Measurements from ENCODE around the gene MAP3K19. TPM values are rescaled to one million over a fixed set of nuclear protein-coding genes. Genes with fewer than 3 reads are reported as not detected.

Gene MAP3K19
- total RNA-seq, 1 experiment from 2014 or later = not detected

DNA sequence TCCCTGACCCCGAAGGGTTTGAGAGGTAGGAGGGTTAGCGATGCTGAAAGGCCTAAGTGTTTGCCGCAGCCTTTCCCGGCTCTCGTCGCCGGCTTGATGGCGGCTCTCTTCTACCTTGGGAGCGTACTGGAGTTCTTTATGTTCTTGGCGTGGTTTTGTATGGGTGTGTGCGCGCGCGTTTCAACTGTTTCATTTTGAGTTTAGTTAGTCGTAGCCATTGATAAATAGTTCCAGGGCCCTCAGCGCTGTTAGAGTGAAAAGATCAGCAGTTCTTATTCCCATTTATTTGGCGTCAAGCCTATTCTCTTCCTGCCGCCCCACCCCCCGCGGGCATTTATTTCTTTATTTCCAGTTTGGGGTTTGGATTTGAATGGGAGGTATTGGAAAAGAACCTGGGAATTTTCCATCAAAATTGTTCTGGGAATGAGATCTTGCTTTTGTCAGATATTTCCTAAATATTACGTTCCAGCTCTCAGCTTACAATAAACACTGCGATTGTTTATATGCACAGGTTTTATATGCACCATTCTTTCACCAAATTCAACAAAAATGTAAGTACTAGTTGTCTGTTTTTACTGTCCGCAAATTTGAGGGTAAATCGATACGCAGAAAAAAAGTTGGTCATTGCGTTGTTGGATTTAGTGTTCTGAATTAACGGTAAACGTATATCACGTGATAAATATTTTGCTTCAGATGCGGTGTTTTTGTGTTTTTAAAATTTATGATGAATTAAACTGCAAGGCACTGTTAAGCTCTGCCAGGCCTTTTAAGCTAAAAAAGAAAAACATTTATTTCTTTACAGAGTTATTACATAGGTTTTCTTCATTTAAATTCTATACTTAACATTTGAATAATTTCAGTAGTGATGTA, 127.7 kb downstream of the MAP3K19 start:
- peaks cover 16% of the 10 kb centered on the region for H3K36me3 Mint-ChIP-seq
- no peak for TF ChIP-seq TP53 (CRISPR knock-in tag; IDR thresholded peaks at IDR 0.05)
- TF ChIP-seq, protein P1, sequence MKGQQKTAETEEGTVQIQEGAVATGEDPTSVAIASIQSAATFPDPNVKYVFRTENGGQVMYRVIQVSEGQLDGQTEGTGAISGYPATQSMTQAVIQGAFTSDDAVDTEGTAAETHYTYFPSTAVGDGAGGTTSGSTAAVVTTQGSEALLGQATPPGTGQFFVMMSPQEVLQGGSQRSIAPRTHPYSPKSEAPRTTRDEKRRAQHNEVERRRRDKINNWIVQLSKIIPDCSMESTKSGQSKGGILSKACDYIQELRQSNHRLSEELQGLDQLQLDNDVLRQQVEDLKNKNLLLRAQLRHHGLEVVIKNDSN (CRISPR knock-in tag; IDR thresholded peaks at IDR 0.05) = 0 out of 2 replicates have a peak, but pooled peaks have one; percentile 14
- ChIA-PET CTCF (interaction anchor here (0.6 to 1.7 kb wide), 3 partner anchors 69 to 469 kb away, joined by 3 to 9 read pairs (median 4); no protein-coding TSS in a partner anchor), POLR2A (interaction anchor here (0.5 to 1.0 kb wide), 2 partner anchors 57 to 213 kb away, joined by 3 read pairs; no protein-coding TSS in a partner anchor)
- H3K4me1 Mint-ChIP-seq = peaks cover 36% of the 10 kb centered on the region
- H3K4me3 Mint-ChIP-seq = peak overlapping the region; percentile 99
- H3K27ac Mint-ChIP-seq = peak overlapping the region; percentile 100
- no peaks in the 10 kb centered on the region for H3K27me3 Mint-ChIP-seq (ENCODE audit: low read depth)
- peaks cover 2% of the 10 kb centered on the region for H3K9me3 Mint-ChIP-seq
- DNase-seq (ENCODE audit: low spot score) = no peak
- no peak for ATAC-seq

DNA sequence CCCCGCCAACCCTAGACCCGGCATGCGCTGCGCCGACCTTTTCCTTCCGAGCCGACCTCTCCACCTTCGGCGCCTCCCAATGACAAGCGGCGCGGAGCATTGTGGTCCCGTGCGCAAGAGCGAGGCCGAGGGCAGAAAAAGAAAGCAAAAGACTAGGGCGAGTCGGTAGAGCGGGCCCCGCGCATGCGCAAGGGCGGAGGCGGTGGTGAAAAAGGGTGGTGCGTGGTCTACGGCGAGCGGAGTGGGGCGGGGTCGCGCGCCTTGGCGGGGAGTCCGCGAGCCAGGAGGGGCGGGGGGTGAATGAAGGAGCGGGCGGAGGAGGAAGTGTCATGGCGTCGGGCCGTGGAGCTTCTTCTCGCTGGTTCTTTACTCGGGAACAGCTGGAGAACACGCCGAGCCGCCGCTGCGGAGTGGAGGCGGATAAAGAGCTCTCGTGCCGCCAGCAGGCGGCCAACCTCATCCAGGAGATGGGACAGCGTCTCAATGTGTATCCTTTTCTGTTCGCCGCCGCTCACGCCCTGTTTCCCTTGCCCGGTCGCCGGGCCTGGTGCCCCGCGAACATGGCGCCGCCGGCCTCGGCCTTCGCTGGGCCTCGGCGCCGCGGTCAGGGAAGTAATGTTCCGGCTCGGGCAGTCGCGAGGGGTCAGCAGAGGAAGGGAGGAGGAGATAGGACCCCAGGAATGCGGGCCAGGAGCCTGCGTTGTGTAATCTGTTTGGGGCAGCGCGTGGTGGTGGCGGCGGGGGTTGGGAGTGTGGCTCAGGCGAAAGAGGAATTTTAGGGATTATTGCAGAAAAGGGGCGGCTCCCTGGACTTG, 128.5 kb downstream of the MAP3K19 start, which contains the start of gene CCNT2:
TSS of gene CCNT2 (plus strand) at position 297 of the 815 bp plus-strand sequence. CDS start at position 330, 33 bp downstream.
- Mint-ChIP-seq H3K27me3 (ENCODE audit: low read depth) (no peaks in the 10 kb centered on the region), H3K36me3 (peaks cover 16% of the 10 kb centered on the region), H3K4me3 (peak within 1 kb of the TSS; percentile 99), H3K27ac (peak within 1 kb of the TSS; percentile 100), H3K4me1 (peaks cover 32% of the 10 kb centered on the region), H3K9me3 (peaks cover 11% of the 10 kb centered on the region)
- POLR2A ChIA-PET = interaction anchor here (0.5 to 1.0 kb wide), 2 partner anchors 58 to 212 kb away, joined by 3 read pairs; no protein-coding TSS in a partner anchor
- CTCF ChIA-PET = interaction anchor here (0.6 to 1.7 kb wide), 3 partner anchors 70 to 468 kb away, joined by 3 to 9 read pairs (median 4); no protein-coding TSS in a partner anchor
- ATAC-seq (peak; percentile 95), DNase-seq (ENCODE audit: low spot score) (peak; percentile 98)
- peak; percentile 88 for TF ChIP-seq JUN (CRISPR knock-in tag; IDR thresholded peaks at IDR 0.05)
- no peak for TF ChIP-seq NR1H2 (CRISPR knock-in tag; IDR thresholded peaks at IDR 0.05)
- TF ChIP-seq, protein P2, sequence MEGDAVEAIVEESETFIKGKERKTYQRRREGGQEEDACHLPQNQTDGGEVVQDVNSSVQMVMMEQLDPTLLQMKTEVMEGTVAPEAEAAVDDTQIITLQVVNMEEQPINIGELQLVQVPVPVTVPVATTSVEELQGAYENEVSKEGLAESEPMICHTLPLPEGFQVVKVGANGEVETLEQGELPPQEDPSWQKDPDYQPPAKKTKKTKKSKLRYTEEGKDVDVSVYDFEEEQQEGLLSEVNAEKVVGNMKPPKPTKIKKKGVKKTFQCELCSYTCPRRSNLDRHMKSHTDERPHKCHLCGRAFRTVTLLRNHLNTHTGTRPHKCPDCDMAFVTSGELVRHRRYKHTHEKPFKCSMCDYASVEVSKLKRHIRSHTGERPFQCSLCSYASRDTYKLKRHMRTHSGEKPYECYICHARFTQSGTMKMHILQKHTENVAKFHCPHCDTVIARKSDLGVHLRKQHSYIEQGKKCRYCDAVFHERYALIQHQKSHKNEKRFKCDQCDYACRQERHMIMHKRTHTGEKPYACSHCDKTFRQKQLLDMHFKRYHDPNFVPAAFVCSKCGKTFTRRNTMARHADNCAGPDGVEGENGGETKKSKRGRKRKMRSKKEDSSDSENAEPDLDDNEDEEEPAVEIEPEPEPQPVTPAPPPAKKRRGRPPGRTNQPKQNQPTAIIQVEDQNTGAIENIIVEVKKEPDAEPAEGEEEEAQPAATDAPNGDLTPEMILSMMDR (IDR thresholded peaks at IDR 0.05) = no peak
- TF ChIP-seq, protein P3, sequence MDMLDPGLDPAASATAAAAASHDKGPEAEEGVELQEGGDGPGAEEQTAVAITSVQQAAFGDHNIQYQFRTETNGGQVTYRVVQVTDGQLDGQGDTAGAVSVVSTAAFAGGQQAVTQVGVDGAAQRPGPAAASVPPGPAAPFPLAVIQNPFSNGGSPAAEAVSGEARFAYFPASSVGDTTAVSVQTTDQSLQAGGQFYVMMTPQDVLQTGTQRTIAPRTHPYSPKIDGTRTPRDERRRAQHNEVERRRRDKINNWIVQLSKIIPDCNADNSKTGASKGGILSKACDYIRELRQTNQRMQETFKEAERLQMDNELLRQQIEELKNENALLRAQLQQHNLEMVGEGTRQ (CRISPR knock-in tag; IDR thresholded peaks at IDR 0.05) = peak; percentile 60
- 0 out of 2 replicates have a peak, but pooled peaks have one; percentile 32 for TF ChIP-seq IRF2 (CRISPR knock-in tag; IDR thresholded peaks at IDR 0.05; ENCODE audit: borderline replicate concordance, low read depth)
- TF ChIP-seq ATF1 (CRISPR knock-in tag; IDR thresholded peaks at IDR 0.05) = no peak
- 0 out of 2 replicates have a peak, but pooled peaks have one; percentile 24 for TF ChIP-seq ZNF138 (CRISPR knock-in tag; conservative IDR thresholded peaks at IDR 0.05)
- TF ChIP-seq ELF4 (CRISPR knock-in tag; IDR thresholded peaks at IDR 0.05; ENCODE audit: low read depth) = no peak
- peak; percentile 91; the same call in 1 of the 2 replicates for TF ChIP-seq CREM (CRISPR knock-in tag; IDR thresholded peaks at IDR 0.05)
- TF ChIP-seq, protein P4, sequence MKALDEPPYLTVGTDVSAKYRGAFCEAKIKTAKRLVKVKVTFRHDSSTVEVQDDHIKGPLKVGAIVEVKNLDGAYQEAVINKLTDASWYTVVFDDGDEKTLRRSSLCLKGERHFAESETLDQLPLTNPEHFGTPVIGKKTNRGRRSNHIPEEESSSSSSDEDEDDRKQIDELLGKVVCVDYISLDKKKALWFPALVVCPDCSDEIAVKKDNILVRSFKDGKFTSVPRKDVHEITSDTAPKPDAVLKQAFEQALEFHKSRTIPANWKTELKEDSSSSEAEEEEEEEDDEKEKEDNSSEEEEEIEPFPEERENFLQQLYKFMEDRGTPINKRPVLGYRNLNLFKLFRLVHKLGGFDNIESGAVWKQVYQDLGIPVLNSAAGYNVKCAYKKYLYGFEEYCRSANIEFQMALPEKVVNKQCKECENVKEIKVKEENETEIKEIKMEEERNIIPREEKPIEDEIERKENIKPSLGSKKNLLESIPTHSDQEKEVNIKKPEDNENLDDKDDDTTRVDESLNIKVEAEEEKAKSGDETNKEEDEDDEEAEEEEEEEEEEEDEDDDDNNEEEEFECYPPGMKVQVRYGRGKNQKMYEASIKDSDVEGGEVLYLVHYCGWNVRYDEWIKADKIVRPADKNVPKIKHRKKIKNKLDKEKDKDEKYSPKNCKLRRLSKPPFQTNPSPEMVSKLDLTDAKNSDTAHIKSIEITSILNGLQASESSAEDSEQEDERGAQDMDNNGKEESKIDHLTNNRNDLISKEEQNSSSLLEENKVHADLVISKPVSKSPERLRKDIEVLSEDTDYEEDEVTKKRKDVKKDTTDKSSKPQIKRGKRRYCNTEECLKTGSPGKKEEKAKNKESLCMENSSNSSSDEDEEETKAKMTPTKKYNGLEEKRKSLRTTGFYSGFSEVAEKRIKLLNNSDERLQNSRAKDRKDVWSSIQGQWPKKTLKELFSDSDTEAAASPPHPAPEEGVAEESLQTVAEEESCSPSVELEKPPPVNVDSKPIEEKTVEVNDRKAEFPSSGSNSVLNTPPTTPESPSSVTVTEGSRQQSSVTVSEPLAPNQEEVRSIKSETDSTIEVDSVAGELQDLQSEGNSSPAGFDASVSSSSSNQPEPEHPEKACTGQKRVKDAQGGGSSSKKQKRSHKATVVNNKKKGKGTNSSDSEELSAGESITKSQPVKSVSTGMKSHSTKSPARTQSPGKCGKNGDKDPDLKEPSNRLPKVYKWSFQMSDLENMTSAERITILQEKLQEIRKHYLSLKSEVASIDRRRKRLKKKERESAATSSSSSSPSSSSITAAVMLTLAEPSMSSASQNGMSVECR (CRISPR knock-in tag; IDR thresholded peaks at IDR 0.05; ENCODE audit: borderline replicate concordance) = 0 out of 2 replicates have a peak, but pooled peaks have one; percentile 46
- TF ChIP-seq TEAD1 (CRISPR knock-in tag; IDR thresholded peaks at IDR 0.05) = peak; percentile 72; the same call in 1 of the 2 replicates
- no peak for TF ChIP-seq TCF7 (CRISPR knock-in tag; IDR thresholded peaks at IDR 0.05; ENCODE audit: low read depth)
- TF ChIP-seq, protein P5, sequence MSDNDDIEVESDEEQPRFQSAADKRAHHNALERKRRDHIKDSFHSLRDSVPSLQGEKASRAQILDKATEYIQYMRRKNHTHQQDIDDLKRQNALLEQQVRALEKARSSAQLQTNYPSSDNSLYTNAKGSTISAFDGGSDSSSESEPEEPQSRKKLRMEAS (CRISPR knock-in tag; IDR thresholded peaks at IDR 0.05) = peak; percentile 59
- TF ChIP-seq SP1 (CRISPR knock-in tag; conservative IDR thresholded peaks at IDR 0.05) = peak; percentile 99
- TF ChIP-seq ZNF219 (CRISPR knock-in tag; IDR thresholded peaks at IDR 0.05; ENCODE audit: borderline replicate concordance) = peak; percentile 33; the same call in 1 of the 2 replicates
- peak; percentile 88 for TF ChIP-seq FOXP1 (CRISPR knock-in tag; IDR thresholded peaks at IDR 0.05; ENCODE audit: borderline replicate concordance)
- TF ChIP-seq, protein P6, sequence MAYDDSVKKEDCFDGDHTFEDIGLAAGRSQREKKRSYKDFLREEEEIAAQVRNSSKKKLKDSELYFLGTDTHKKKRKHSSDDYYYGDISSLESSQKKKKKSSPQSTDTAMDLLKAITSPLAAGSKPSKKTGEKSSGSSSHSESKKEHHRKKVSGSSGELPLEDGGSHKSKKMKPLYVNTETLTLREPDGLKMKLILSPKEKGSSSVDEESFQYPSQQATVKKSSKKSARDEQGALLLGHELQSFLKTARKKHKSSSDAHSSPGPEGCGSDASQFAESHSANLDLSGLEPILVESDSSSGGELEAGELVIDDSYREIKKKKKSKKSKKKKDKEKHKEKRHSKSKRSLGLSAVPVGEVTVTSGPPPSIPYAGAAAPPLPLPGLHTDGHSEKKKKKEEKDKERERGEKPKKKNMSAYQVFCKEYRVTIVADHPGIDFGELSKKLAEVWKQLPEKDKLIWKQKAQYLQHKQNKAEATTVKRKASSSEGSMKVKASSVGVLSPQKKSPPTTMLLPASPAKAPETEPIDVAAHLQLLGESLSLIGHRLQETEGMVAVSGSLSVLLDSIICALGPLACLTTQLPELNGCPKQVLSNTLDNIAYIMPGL (CRISPR knock-in tag; IDR thresholded peaks at IDR 0.05) = peak; percentile 75; the same call in 1 of the 2 replicates
- TF ChIP-seq SMAD4 (CRISPR knock-in tag; IDR thresholded peaks at IDR 0.05) = no peak
- TF ChIP-seq KAT7 (CRISPR knock-in tag; IDR thresholded peaks at IDR 0.05; ENCODE audit: borderline replicate concordance) = no peak

Data from WTC11 (cell line).